Ishikawa (cell line): ENCODE results near the gene PEAK1.

Experiments
- CEBPB ChIP-seq: IDR thresholded peaks from 2 replicates; pipeline ENCODE4 v1.6.1; 2012
- CREB1 ChIP-seq: IDR thresholded peaks from 2 replicates; pipeline ENCODE4 v1.6.1; 2012; ENCODE audit warnings: low read depth
- EGR1 ChIP-seq: IDR thresholded peaks from 2 replicates; pipeline ENCODE4 v1.6.1; 2012
- EP300 ChIP-seq: IDR thresholded peaks from 2 replicates; pipeline ENCODE4 v1.6.1; 2012; ENCODE audit warnings: borderline replicate concordance
- FOXM1 ChIP-seq: IDR thresholded peaks from 2 replicates; pipeline ENCODE4 v1.6.1; 2012; ENCODE audit warnings: low read depth, borderline replicate concordance
- MAX ChIP-seq: IDR thresholded peaks from 2 replicates; pipeline ENCODE4 v1.6.1; 2012
- NFIC ChIP-seq: IDR thresholded peaks from 2 replicates; pipeline ENCODE4 v1.6.1; 2012
- RAD21 ChIP-seq: IDR thresholded peaks from 2 replicates; pipeline ENCODE4 v1.6.1; 2012; ENCODE audit warnings: low read depth
- REST ChIP-seq: IDR thresholded peaks from 2 replicates; pipeline ENCODE4 v1.6.1; 2012; ENCODE audit warnings: low read depth, mild to moderate bottlenecking
- TAF1 ChIP-seq: IDR thresholded peaks from 2 replicates; pipeline ENCODE4 v1.6.1; 2012; ENCODE audit warnings: low read depth, mild to moderate bottlenecking
- TCF12 ChIP-seq: IDR thresholded peaks from 2 replicates; pipeline ENCODE4 v1.6.1; 2012; ENCODE audit warnings: low read depth
- TEAD4 ChIP-seq: IDR thresholded peaks from 2 replicates; pipeline ENCODE4 v1.6.1; 2012
- USF1 ChIP-seq: IDR thresholded peaks from 2 replicates; pipeline ENCODE4 v1.6.1; 2012
- YY1 ChIP-seq: IDR thresholded peaks from 2 replicates; pipeline ENCODE4 v1.6.1; 2012; ENCODE audit warnings: low read depth
- ZBTB7A ChIP-seq: IDR thresholded peaks from 2 replicates; pipeline ENCODE4 v1.6.1; 2012; ENCODE audit warnings: low read depth

PEAK1 gene

GRCh38 chr15:77081971-77082370 lies 337.9 kb downstream of the PEAK1 start:
- TF ChIP-seq CEBPB (no peak), RAD21 (no peak), ZBTB7A (no peak), MAX (no peak), EP300 (no peak), NFIC (no peak), TAF1 (no peak), USF1 (no peak), TEAD4 (no peak), FOXM1 (no peak), CREB1 (no peak), YY1 (no peak), REST (no peak), EGR1 (no peak), TCF12 (no peak)

- TF ChIP-seq REST (no peak), TAF1 (no peak), EP300 (no peak), TEAD4 (no peak), EGR1 (no peak)
Observed at GRCh38 chr15:77076323-77076915, 343.5 kb downstream of the PEAK1 start.

DNA sequence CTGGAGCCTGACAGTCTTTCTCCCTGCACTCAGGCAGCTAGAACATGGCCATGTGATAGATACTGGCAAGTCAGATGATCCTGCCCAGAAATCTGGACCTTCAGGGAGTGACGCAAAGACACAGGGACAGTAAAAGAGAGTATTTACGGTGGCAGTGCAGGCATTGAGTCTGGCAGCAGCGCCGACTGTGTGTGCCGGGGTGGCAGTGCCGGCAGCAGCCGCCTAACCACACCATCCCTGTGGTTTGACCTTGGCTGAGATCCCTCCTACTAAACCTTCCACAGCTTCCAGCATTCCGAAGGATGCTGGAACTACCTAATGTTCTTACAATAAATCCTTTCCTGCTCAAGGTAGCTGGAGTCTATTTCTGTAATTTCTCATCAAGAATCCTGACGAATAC lies 344.4 kb downstream of the PEAK1 start:
- TF ChIP-seq CEBPB (no peak), ZBTB7A (no peak), REST (no peak), EGR1 (no peak), EP300 (no peak), USF1 (no peak), TEAD4 (no peak), YY1 (no peak), NFIC (no peak), TAF1 (no peak), CREB1 (no peak), MAX (no peak), TCF12 (no peak), FOXM1 (no peak), RAD21 (no peak)

DNA sequence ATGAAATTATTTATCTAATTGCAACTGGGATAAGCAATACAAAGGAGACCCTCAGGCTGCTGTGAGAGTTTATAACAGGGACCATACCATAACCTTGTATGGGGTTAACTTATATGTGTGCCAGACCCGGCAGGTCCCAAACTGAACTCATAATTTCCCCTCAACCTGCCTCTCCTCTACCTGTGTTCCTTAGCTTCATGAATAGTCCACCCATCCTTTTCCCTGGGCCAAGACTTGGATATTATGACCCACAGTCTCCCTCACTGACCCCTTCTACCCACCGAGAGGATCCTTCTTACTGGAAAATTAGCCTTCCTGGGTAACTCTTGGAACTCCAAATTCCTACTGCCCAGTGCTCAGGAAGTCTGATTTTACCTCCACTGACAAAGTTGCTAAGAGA lies 345.6 kb downstream of the PEAK1 start:
- no peak for TF ChIP-seq ZBTB7A
